ENCODE measurements around the gene BCAT1. TPM values are rescaled to one million over a fixed set of nuclear protein-coding genes. Genes with fewer than 3 reads are reported as not detected.

Gene BCAT1
- total RNA-seq, 2 donors from 2014 or later: 4.2 to 7.4 TPM

GRCh38 chr12:24921251-24922038 lies 27.5 kb downstream of the BCAT1 start:
- no peak for TF ChIP-seq CTCF (IDR thresholded peaks at IDR 0.05)
- H3K27ac ChIP-seq: no peak overlapping the region
- no peaks in the 10 kb centered on the region for H3K4me1 ChIP-seq
- H3K36me3 ChIP-seq: no peaks in the 10 kb centered on the region
- H3K27me3 ChIP-seq: no peaks in the 10 kb centered on the region
- no peaks in the 10 kb centered on the region for H3K9me3 ChIP-seq
- no peak overlapping the region for H3K4me3 ChIP-seq
- DNase-seq: no peak
- no peak overlapping the region for H3K9ac ChIP-seq (ENCODE audit: low read depth in 2 of 2, low read length in 2 of 2)
- intact Hi-C loops (cut with DNase I): no loop called here

GRCh38 chr12:24920141-24920540 lies 28.8 kb downstream of the BCAT1 start:
- H3K36me3 ChIP-seq: no peaks in the 10 kb centered on the region
- intact Hi-C loops (cut with DNase I): no loop called here
- H3K27ac ChIP-seq: no peak overlapping the region
- H3K9me3 ChIP-seq: no peaks in the 10 kb centered on the region
- no peak for TF ChIP-seq CTCF (IDR thresholded peaks at IDR 0.05)
- H3K9ac ChIP-seq (ENCODE audit: low read depth in 2 of 2, low read length in 2 of 2): no peak overlapping the region
- H3K4me1 ChIP-seq: no peaks in the 10 kb centered on the region
- no peak overlapping the region for H3K4me3 ChIP-seq
- H3K27me3 ChIP-seq: no peaks in the 10 kb centered on the region
- DNase-seq: no peak

- Histone ChIP-seq H3K27me3 (no peaks in the 10 kb centered on the region), H3K9me3 (no peaks in the 10 kb centered on the region), H3K36me3 (no peaks in the 10 kb centered on the region), H3K4me1 (no peaks in the 10 kb centered on the region), H3K27ac (no peak overlapping the region), H3K9ac (ENCODE audit: low read depth in 2 of 2, low read length in 2 of 2) (no peak overlapping the region), H3K4me3 (no peak overlapping the region)
- intact Hi-C loops (cut with DNase I): no loop called here
- DNase-seq: no peak
- no peak for TF ChIP-seq CTCF (IDR thresholded peaks at IDR 0.05)
Measured at GRCh38 chr12:24919346-24920001, 29.4 kb downstream of the BCAT1 start.

GRCh38 chr12:24918596-24918995 lies 30.3 kb downstream of the BCAT1 start:
- DNase-seq: no peak
- no peaks in the 10 kb centered on the region for H3K4me1 ChIP-seq
- intact Hi-C loops (cut with DNase I): no loop called here
- H3K9me3 ChIP-seq: no peaks in the 10 kb centered on the region
- H3K27ac ChIP-seq: no peak overlapping the region
- H3K9ac ChIP-seq (ENCODE audit: low read depth in 2 of 2, low read length in 2 of 2): no peak overlapping the region
- no peaks in the 10 kb centered on the region for H3K27me3 ChIP-seq
- TF ChIP-seq CTCF (IDR thresholded peaks at IDR 0.05): no peak
- H3K4me3 ChIP-seq: no peak overlapping the region
- H3K36me3 ChIP-seq: no peaks in the 10 kb centered on the region

GRCh38 chr12:24915501-24915900 lies 33.4 kb downstream of the BCAT1 start:
- Histone ChIP-seq H3K27me3 (no peaks in the 10 kb centered on the region), H3K9ac (ENCODE audit: low read depth in 2 of 2, low read length in 2 of 2) (no peak overlapping the region), H3K36me3 (no peaks in the 10 kb centered on the region), H3K27ac (no peak overlapping the region), H3K4me1 (no peaks in the 10 kb centered on the region), H3K9me3 (no peaks in the 10 kb centered on the region), H3K4me3 (no peak overlapping the region)
- no peak for TF ChIP-seq CTCF (IDR thresholded peaks at IDR 0.05)
- DNase-seq: no peak
- intact Hi-C loops (cut with DNase I): no loop called here

All from colonic mucosa (tissue), 4 donors.